HepG2 (cell line): ENCODE data around the gene ASPRV1. TPM values are rescaled to one million over a fixed set of nuclear protein-coding genes. Genes with fewer than 3 reads are reported as not detected.

Experiments used
- CBX1 ChIP-seq: IDR thresholded peaks from one replicate; pipeline ENCODE4 v1.6.1; 2016; ENCODE audit warnings: antibody characterized with exemption, low read depth
- CEBPG ChIP-seq: IDR thresholded peaks from 2 replicates; pipeline ENCODE4 v1.6.1; 2016
- HMG20A ChIP-seq: IDR thresholded peaks from 2 replicates; pipeline ENCODE4 v1.6.1; 2016; ENCODE audit warnings: borderline replicate concordance
- MZF1 ChIP-seq: sonication (generic); formaldehyde crosslinking; IDR thresholded peaks from 2 replicates; pipeline ENCODE4 v1.8.1; 2023; ENCODE audit warnings: mild to moderate bottlenecking, missing genetic modification reagents, borderline replicate concordance
- NR1H2 ChIP-seq: sonication (generic); formaldehyde crosslinking; IDR thresholded peaks from 2 replicates; pipeline ENCODE4 v1.8.1; 2022; ENCODE audit warnings: low read depth, missing genetic modification reagents, borderline replicate concordance
- ONECUT2 ChIP-seq: sonication (generic); formaldehyde crosslinking; IDR thresholded peaks from 2 replicates; pipeline ENCODE4 v1.4.0; 2020; ENCODE audit warnings: missing genetic modification reagents
- SOX5 ChIP-seq: IDR thresholded peaks from 2 replicates; pipeline ENCODE4 v1.6.1; 2016; ENCODE audit warnings: borderline replicate concordance
- SUZ12 ChIP-seq: fragments of 150-350 bp; IDR thresholded peaks from 2 replicates; pipeline ENCODE4 v1.6.1; 2014; ENCODE audit warnings: low read depth, low read length
- SYNCRIP ChIP-seq: fragments of 200-400 bp; formaldehyde crosslinking; IDR thresholded peaks from 2 replicates; pipeline ENCODE4 v1.6.1; 2018; ENCODE audit warnings: mild to moderate bottlenecking, low read depth, low read length; ENCODE audit not compliant: insufficient read depth
- ZBTB20 ChIP-seq: sonication (generic); formaldehyde crosslinking; IDR thresholded peaks from 2 replicates; pipeline ENCODE4 v1.8.1; 2023; ENCODE audit warnings: missing genetic modification reagents, low read depth, mild to moderate bottlenecking, borderline replicate concordance
- ZKSCAN5 ChIP-seq: sonication (generic); formaldehyde crosslinking; IDR thresholded peaks from 2 replicates; pipeline ENCODE4 v1.5.1; 2020; ENCODE audit warnings: mild to moderate bottlenecking, missing genetic modification reagents
- ZNF20 ChIP-seq: sonication (generic); formaldehyde crosslinking; IDR thresholded peaks from 2 replicates; pipeline ENCODE4 v1.4.0; 2020; ENCODE audit warnings: mild to moderate bottlenecking, moderate library complexity, missing genetic modification reagents
- ZNF205 ChIP-seq: IDR thresholded peaks from 2 replicates; pipeline ENCODE4 v1.6.1; 2018; ENCODE audit warnings: missing biosample characterization, missing genetic modification reagents
- ZNF224 ChIP-seq: sonication (generic); formaldehyde crosslinking; IDR thresholded peaks from 2 replicates; pipeline ENCODE4 v1.5.0; 2020; ENCODE audit warnings: mild to moderate bottlenecking, missing genetic modification reagents
- ZNF441 ChIP-seq: sonication (generic); formaldehyde crosslinking; IDR thresholded peaks from 2 replicates; pipeline ENCODE4 v1.7.0; 2021; ENCODE audit warnings: missing genetic modification reagents, borderline replicate concordance
- ZNF570 ChIP-seq: sonication (generic); formaldehyde crosslinking; IDR thresholded peaks from 2 replicates; pipeline ENCODE4 v1.4.0; 2020; ENCODE audit warnings: mild to moderate bottlenecking, missing genetic modification reagents, borderline replicate concordance
- ZNF577 ChIP-seq: sonication (generic); formaldehyde crosslinking; IDR thresholded peaks from 2 replicates; pipeline ENCODE4 v1.4.0; 2020; ENCODE audit warnings: mild to moderate bottlenecking, low read depth, missing genetic modification reagents, borderline replicate concordance
- ZNF644 ChIP-seq: IDR thresholded peaks from 2 replicates; pipeline ENCODE4 v1.6.1; 2016; ENCODE audit warnings: low read depth
- ZNF780A ChIP-seq: sonication (generic); formaldehyde crosslinking; IDR thresholded peaks from 2 replicates; pipeline ENCODE4 v1.8.0; 2022; ENCODE audit warnings: mild to moderate bottlenecking, missing genetic modification reagents, moderate library complexity
- ZNF883 ChIP-seq: sonication (generic); formaldehyde crosslinking; IDR thresholded peaks from 2 replicates; pipeline ENCODE4 v1.5.1; 2020; ENCODE audit warnings: mild to moderate bottlenecking, missing genetic modification reagents; ENCODE audit errors: not compliant biosample characterization
- polyA plus RNA-seq, 8 experiments: library from polyadenylated mRNA; depleted of rRNA in 3 of 8; stranded (reverse) in 7 of 8; unstranded in 1 of 8; fragments of >200 nt; fragmentation: Illumina TruSeq in 4 of 8; extraction: Trizol in 4 of 8; gene quantifications; 2 replicates each; pipeline versions ENCODE4 v1.2.1 to v1.2.3, GENCODE V29; 2011 to 2016; ENCODE audit warnings: low read depth in 4 of 8, missing spikeins in 1 of 8, mixed read lengths in 1 of 8; ENCODE audit not compliant: insufficient read depth in 1 of 8
- total RNA-seq, 5 experiments: library from RNA; depleted of rRNA; stranded (reverse); fragments of >200 nt; fragmentation: Illumina TruSeq; extraction: Trizol; gene quantifications; 2 replicates each; pipeline ENCODE4 v1.2.3, GENCODE V29; 2016; ENCODE audit warnings: low read depth in 1 of 5
- TF ChIP-seq, protein P1 (sequence below): sonication (generic); formaldehyde crosslinking; IDR thresholded peaks from 2 replicates; pipeline ENCODE4 v1.4.0; 2020; ENCODE audit warnings: missing genetic modification reagents
- TF ChIP-seq, protein P2 (sequence below): sonication (generic); formaldehyde crosslinking; IDR thresholded peaks from 2 replicates; pipeline ENCODE4 v1.5.0; 2020; ENCODE audit warnings: missing genetic modification reagents
- TF ChIP-seq, protein P3 (sequence below): sonication (generic); formaldehyde crosslinking; IDR thresholded peaks from 2 replicates; pipeline ENCODE4 v1.4.0; 2020; ENCODE audit warnings: missing genetic modification reagents, borderline replicate concordance
- TF ChIP-seq, protein P4 (sequence below): sonication (generic); formaldehyde crosslinking; conservative IDR thresholded peaks from 2 replicates; pipeline ENCODE4 v1.8.0; 2022; ENCODE audit warnings: low read depth, missing genetic modification reagents

The ASPRV1 gene
- total and polyA plus RNA-seq, 2 of the 13 experiments (the other 11 are each of a cell fraction or from before 2014, with no cell fraction given): 0.40 to 0.48 TPM

DNA sequence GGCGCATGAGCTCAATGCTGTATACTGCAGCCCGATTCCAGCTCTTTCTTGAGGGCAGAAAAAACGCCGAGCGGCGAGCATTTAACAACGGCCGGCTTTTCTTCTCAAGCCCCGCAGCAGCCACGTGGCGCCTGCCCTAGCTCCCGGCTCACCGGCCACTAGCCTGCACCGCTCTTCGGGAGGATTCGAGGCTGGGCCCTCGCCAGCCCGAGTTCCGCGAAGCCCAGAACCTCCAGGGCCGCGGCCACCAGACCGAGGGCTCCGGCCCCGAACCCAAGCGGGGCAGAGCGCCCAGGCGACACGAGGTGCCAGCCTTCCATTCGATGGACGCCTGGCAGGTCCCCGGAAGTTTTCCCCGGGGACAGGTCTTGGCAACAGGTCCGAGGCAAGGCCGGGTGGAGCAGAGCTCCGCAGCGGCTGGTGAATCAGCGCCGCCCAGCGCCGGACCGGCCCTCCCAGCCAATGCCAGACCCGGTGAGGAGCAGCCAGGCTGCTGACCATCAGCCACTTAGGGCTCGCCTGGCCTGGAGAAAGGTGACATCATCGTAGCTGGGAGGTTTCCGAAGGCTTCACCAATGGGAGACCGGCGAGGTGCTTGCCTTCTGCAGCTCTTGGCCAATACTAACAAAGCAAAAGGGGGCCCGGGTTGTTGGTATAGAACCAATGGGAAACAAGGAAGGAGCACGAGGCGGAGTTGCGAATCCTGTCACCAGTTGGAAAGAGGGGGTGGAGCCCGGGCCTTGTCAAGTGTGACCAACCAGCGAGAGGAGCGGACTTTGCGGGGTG lies 47.1 kb downstream of the ASPRV1 start (continued):
- TF ChIP-seq, protein P1, sequence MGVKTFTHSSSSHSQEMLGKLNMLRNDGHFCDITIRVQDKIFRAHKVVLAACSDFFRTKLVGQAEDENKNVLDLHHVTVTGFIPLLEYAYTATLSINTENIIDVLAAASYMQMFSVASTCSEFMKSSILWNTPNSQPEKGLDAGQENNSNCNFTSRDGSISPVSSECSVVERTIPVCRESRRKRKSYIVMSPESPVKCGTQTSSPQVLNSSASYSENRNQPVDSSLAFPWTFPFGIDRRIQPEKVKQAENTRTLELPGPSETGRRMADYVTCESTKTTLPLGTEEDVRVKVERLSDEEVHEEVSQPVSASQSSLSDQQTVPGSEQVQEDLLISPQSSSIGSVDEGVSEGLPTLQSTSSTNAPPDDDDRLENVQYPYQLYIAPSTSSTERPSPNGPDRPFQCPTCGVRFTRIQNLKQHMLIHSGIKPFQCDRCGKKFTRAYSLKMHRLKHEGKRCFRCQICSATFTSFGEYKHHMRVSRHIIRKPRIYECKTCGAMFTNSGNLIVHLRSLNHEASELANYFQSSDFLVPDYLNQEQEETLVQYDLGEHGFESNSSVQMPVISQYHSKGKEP (CRISPR knock-in tag): no peak
- 0 out of 2 replicates have a peak, but pooled peaks have one; percentile 69 for TF ChIP-seq ZNF570 (CRISPR knock-in tag)
- TF ChIP-seq ZNF20: no peak
- TF ChIP-seq SOX5 (CRISPR knock-in tag): no peak; the same call in 1 of the 2 replicates
- no peak for TF ChIP-seq NR1H2 (CRISPR knock-in tag)
- no peak for TF ChIP-seq SYNCRIP
- TF ChIP-seq ZNF780A (CRISPR knock-in tag): peak; percentile 91
- TF ChIP-seq ZNF205 (CRISPR knock-in tag): peak; percentile 85
- peak; percentile 94; the same call in 1 of the 2 replicates for TF ChIP-seq ZNF224 (CRISPR knock-in tag)
- 0 out of 2 replicates have a peak, but pooled peaks have one; percentile 9 for TF ChIP-seq ZNF644 (CRISPR knock-in tag)
- TF ChIP-seq HMG20A: no peak; the same call in 1 of the 2 replicates
- TF ChIP-seq ONECUT2 (CRISPR knock-in tag): no peak
- TF ChIP-seq CBX1: no peak
- TF ChIP-seq, protein P2, sequence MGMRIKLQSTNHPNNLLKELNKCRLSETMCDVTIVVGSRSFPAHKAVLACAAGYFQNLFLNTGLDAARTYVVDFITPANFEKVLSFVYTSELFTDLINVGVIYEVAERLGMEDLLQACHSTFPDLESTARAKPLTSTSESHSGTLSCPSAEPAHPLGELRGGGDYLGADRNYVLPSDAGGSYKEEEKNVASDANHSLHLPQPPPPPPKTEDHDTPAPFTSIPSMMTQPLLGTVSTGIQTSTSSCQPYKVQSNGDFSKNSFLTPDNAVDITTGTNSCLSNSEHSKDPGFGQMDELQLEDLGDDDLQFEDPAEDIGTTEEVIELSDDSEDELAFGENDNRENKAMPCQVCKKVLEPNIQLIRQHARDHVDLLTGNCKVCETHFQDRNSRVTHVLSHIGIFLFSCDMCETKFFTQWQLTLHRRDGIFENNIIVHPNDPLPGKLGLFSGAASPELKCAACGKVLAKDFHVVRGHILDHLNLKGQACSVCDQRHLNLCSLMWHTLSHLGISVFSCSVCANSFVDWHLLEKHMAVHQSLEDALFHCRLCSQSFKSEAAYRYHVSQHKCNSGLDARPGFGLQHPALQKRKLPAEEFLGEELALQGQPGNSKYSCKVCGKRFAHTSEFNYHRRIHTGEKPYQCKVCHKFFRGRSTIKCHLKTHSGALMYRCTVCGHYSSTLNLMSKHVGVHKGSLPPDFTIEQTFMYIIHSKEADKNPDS (CRISPR knock-in tag): no peak
- TF ChIP-seq, protein P3, sequence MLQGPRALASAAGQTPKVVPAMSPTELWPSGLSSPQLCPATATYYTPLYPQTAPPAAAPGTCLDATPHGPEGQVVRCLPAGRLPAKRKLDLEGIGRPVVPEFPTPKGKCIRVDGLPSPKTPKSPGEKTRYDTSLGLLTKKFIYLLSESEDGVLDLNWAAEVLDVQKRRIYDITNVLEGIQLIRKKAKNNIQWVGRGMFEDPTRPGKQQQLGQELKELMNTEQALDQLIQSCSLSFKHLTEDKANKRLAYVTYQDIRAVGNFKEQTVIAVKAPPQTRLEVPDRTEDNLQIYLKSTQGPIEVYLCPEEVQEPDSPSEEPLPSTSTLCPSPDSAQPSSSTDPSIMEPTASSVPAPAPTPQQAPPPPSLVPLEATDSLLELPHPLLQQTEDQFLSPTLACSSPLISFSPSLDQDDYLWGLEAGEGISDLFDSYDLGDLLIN (CRISPR knock-in tag): peak; percentile 26; the same call in 1 of the 2 replicates
- peak; percentile 82; the same call in 1 of the 2 replicates for TF ChIP-seq ZNF577
- TF ChIP-seq MZF1 (CRISPR knock-in tag): peak; percentile 95; the same call in 1 of the 2 replicates
- peak; percentile 75; the same call in 1 of the 2 replicates for TF ChIP-seq ZKSCAN5
- TF ChIP-seq ZNF883 (CRISPR knock-in tag): peak; percentile 91
- no peak for TF ChIP-seq SUZ12
- TF ChIP-seq, protein P4, sequence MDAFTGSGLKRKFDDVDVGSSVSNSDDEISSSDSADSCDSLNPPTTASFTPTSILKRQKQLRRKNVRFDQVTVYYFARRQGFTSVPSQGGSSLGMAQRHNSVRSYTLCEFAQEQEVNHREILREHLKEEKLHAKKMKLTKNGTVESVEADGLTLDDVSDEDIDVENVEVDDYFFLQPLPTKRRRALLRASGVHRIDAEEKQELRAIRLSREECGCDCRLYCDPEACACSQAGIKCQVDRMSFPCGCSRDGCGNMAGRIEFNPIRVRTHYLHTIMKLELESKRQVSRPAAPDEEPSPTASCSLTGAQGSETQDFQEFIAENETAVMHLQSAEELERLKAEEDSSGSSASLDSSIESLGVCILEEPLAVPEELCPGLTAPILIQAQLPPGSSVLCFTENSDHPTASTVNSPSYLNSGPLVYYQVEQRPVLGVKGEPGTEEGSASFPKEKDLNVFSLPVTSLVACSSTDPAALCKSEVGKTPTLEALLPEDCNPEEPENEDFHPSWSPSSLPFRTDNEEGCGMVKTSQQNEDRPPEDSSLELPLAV (CRISPR knock-in tag): no peak
- TF ChIP-seq ZNF441 (CRISPR knock-in tag): peak; percentile 86; the same call in 1 of the 2 replicates
- peak; percentile 93; the same call in 1 of the 2 replicates for TF ChIP-seq ZBTB20 (CRISPR knock-in tag)
- TF ChIP-seq CEBPG (CRISPR knock-in tag): peak; percentile 71
